C4-2B (cell line): ENCODE results near the gene SSTR4.

Experiments used
- H3K27ac ChIP-seq: fragments of 450-650 bp; 2 replicates; pipeline ENCODE4 v1.5.1; 2017
- CTCF ChIP-seq: fragments of 450-650 bp; conservative IDR thresholded peaks from 2 replicates; pipeline ENCODE4 v1.5.1; 2017; ENCODE audit warnings: mild to moderate bottlenecking
- ZFX ChIP-seq: fragments of 450-650 bp; IDR thresholded peaks from 2 replicates; pipeline ENCODE4 v1.6.1; 2017

SSTR4 gene

GRCh38 chr20:23084845-23085365 is 49.8 kb downstream of the SSTR4 start:
- H3K27ac ChIP-seq, result no peak overlapping the region
- TF ChIP-seq ZFX (no peak), CTCF (no peak)

GRCh38 chr20:23085436-23086055 is 50.4 kb downstream of the SSTR4 start:
- TF ChIP-seq CTCF, result no peak
- TF ChIP-seq ZFX, result no peak
- H3K27ac ChIP-seq, result no peak overlapping the region

- TF ChIP-seq ZFX (no peak), CTCF (no peak)
- no peak within 1 kb of the TSS for H3K27ac ChIP-seq
These were observed 51.0 kb downstream of the SSTR4 start, which contains the start of gene CD93 for GRCh38 chr20:23086056-23086566. CD93 (minus strand) TSS chr20:23086324; CDS start chr20:23086192, 132 bp downstream.

GRCh38 chr20:23086931-23087411 is 51.9 kb downstream of the SSTR4 start:
- H3K27ac ChIP-seq, result no peak overlapping the region
- TF ChIP-seq CTCF (no peak), ZFX (no peak)

- TF ChIP-seq ZFX (no peak), CTCF (no peak)
- no peak overlapping the region for H3K27ac ChIP-seq
These were observed 52.6 kb downstream of the SSTR4 start for GRCh38 chr20:23087587-23088251.
